ENCODE data around the gene MARK1. TPM values are rescaled to one million over a fixed set of nuclear protein-coding genes. Genes with fewer than 3 reads are reported as not detected.

Gene MARK1
- total RNA-seq, 1 experiment from 2014 or later = not detected

DNA sequence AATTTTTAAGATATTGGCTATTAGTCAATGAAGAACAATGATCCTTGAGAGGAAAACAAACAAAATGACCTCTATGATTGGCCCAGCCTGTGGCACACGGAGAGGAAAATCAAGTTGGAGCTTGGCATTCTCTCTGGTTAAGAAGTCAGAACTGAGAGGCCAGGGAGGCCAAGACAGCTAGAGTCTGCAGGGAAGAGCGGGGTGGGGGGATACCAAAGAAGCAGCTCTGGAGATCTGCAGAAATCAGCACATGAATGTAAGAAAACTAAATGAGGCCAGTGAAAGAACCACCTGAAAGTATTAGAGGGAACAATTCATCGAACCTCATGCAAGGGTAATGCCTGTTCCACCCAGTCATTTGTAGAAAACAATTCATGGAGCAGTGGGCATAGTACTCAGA lies 138.4 kb downstream of the MARK1 start:
- POLR2A ChIA-PET = no interaction called here

DNA sequence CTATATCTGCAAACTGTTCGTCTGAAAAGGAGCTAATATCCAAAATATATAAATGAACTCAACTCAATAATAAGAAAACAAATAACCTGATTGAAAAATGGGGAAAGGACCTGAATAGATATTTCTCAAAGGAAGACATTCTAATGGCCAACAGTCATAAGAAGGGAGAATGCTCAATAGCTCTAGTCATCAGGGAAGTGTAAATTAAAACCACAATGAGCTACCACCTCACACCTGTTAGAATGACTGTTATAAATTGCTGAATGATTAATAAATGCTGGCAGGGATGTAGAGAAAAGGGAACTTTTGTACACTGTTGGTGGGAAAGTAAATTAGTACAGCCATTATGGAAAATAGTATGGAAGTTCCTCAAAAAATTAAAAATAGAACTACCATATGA lies 141.1 kb downstream of the MARK1 start:
- Histone ChIP-seq H3K27me3 (ENCODE audit: control insufficient read depth, insufficient read depth, low read length) (no peaks in the 10 kb centered on the region; the same call in 1 of the 2 replicates), H3K4me3 (ENCODE audit: low read depth in 2 of 2, low read length in 2 of 2) (no peak overlapping the region), H3K4me1 (ENCODE audit: control insufficient read depth, insufficient read depth, low read length) (no peaks in the 10 kb centered on the region), H3K36me3 (ENCODE audit: control insufficient read depth, insufficient read depth, low read length) (no peaks in the 10 kb centered on the region), H3K9me3 (ENCODE audit: control insufficient read depth, insufficient read depth, low read depth, low read length) (no peaks in the 10 kb centered on the region), H3K27ac (ENCODE audit: low read length) (no peak overlapping the region)
- POLR2A ChIA-PET = no interaction called here
- intact Hi-C loops (cut with micrococcal nuclease; ENCODE audit: unreplicated experiment) (no loop called here), in situ Hi-C loops (cut with HindIII; ENCODE audit: low pct_unique_long_range_greater_than_20kb, low sequenced_read_pairs) (no loop called here)
- BruUV-seq (replicated peaks) = no TSS peak
- ATAC-seq = no peak
- TF ChIP-seq TCF7L2 (IDR thresholded peaks at IDR 0.05; ENCODE audit: low read depth, low read length) (no peak), POLR2AphosphoS5 (IDR thresholded peaks at IDR 0.05; ENCODE audit: low read depth, low read length) (no peak), SIN3A (IDR thresholded peaks at IDR 0.05; ENCODE audit: borderline replicate concordance, insufficient read depth, low read depth, low read length) (no peak)
- TF ChIP-seq, protein P1, sequence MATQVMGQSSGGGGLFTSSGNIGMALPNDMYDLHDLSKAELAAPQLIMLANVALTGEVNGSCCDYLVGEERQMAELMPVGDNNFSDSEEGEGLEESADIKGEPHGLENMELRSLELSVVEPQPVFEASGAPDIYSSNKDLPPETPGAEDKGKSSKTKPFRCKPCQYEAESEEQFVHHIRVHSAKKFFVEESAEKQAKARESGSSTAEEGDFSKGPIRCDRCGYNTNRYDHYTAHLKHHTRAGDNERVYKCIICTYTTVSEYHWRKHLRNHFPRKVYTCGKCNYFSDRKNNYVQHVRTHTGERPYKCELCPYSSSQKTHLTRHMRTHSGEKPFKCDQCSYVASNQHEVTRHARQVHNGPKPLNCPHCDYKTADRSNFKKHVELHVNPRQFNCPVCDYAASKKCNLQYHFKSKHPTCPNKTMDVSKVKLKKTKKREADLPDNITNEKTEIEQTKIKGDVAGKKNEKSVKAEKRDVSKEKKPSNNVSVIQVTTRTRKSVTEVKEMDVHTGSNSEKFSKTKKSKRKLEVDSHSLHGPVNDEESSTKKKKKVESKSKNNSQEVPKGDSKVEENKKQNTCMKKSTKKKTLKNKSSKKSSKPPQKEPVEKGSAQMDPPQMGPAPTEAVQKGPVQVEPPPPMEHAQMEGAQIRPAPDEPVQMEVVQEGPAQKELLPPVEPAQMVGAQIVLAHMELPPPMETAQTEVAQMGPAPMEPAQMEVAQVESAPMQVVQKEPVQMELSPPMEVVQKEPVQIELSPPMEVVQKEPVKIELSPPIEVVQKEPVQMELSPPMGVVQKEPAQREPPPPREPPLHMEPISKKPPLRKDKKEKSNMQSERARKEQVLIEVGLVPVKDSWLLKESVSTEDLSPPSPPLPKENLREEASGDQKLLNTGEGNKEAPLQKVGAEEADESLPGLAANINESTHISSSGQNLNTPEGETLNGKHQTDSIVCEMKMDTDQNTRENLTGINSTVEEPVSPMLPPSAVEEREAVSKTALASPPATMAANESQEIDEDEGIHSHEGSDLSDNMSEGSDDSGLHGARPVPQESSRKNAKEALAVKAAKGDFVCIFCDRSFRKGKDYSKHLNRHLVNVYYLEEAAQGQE (IDR thresholded peaks at IDR 0.05; ENCODE audit: insufficient read depth in 1 of 2, low read depth in 2 of 2, low read length in 1 of 2) = no peak
- TF ChIP-seq, protein P2, sequence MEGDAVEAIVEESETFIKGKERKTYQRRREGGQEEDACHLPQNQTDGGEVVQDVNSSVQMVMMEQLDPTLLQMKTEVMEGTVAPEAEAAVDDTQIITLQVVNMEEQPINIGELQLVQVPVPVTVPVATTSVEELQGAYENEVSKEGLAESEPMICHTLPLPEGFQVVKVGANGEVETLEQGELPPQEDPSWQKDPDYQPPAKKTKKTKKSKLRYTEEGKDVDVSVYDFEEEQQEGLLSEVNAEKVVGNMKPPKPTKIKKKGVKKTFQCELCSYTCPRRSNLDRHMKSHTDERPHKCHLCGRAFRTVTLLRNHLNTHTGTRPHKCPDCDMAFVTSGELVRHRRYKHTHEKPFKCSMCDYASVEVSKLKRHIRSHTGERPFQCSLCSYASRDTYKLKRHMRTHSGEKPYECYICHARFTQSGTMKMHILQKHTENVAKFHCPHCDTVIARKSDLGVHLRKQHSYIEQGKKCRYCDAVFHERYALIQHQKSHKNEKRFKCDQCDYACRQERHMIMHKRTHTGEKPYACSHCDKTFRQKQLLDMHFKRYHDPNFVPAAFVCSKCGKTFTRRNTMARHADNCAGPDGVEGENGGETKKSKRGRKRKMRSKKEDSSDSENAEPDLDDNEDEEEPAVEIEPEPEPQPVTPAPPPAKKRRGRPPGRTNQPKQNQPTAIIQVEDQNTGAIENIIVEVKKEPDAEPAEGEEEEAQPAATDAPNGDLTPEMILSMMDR (IDR thresholded peaks at IDR 0.05) = no peak
- DNase-seq (ENCODE audit: low read depth, low spot score) = no peak
- CTCF ChIA-PET = no interaction called here

More for the DNA sequence above, 138.4 kb downstream of the MARK1 start:
- H3K4me1 ChIP-seq (ENCODE audit: control insufficient read depth, insufficient read depth, low read length) = no peaks in the 10 kb centered on the region
- DNase-seq (ENCODE audit: low read depth, low spot score) (no peak), ATAC-seq (no peak)
- H3K9me3 ChIP-seq (ENCODE audit: control insufficient read depth, insufficient read depth, low read depth, low read length) = no peaks in the 10 kb centered on the region
- no peak overlapping the region for H3K4me3 ChIP-seq (ENCODE audit: low read depth in 2 of 2, low read length in 2 of 2)
- CTCF ChIA-PET = no interaction called here
- in situ Hi-C loops (cut with HindIII; ENCODE audit: low pct_unique_long_range_greater_than_20kb, low sequenced_read_pairs) = no loop called here
- intact Hi-C loops (cut with micrococcal nuclease; ENCODE audit: unreplicated experiment) = no loop called here
- no TSS peak for BruUV-seq (replicated peaks)
- H3K36me3 ChIP-seq (ENCODE audit: control insufficient read depth, insufficient read depth, low read length) = no peaks in the 10 kb centered on the region
- no peak overlapping the region for H3K27ac ChIP-seq (ENCODE audit: low read length)
- peaks cover 3% of the 10 kb centered on the region; the same call in 1 of the 2 replicates for H3K27me3 ChIP-seq (ENCODE audit: control insufficient read depth, insufficient read depth, low read length)
- TF ChIP-seq SIN3A (IDR thresholded peaks at IDR 0.05; ENCODE audit: borderline replicate concordance, insufficient read depth, low read depth, low read length) (no peak), TCF7L2 (IDR thresholded peaks at IDR 0.05; ENCODE audit: low read depth, low read length) (no peak), POLR2AphosphoS5 (IDR thresholded peaks at IDR 0.05; ENCODE audit: low read depth, low read length) (no peak)
- TF ChIP-seq, protein P1 (IDR thresholded peaks at IDR 0.05; ENCODE audit: insufficient read depth in 1 of 2, low read depth in 2 of 2, low read length in 1 of 2) = no peak
- TF ChIP-seq, protein P2 (IDR thresholded peaks at IDR 0.05) = no peak

Data from Panc1 (cell line).